B cell (primary cell): ENCODE measurements around the gene GPLD1. TPM values are rescaled to one million over a fixed set of nuclear protein-coding genes. Genes with fewer than 3 reads are reported as not detected.

Experiments used
- ATAC-seq: fragments of 200-7000 bp; cut with Tn5 transposase; one replicate; pipeline ENCODE4 v1.10.0; 2021; ENCODE audit warnings: low read depth, mild to moderate bottlenecking, moderate number of reproducible peaks, moderate library complexity
- CTCF ChIA-PET: fragments of 350-600 bp; sonication (Branson Sonifier 250); formaldehyde crosslinking; loops from one replicate; lab custom pipeline; 2021; ENCODE audit warnings: antibody characterized with exemption, inconsistent platforms; lab: Charles Lee
- POLR2A ChIA-PET: fragments of 350-600 bp; sonication (Branson Sonifier 250); formaldehyde crosslinking; loops from one replicate; lab custom pipeline; 2021; ENCODE audit warnings: antibody characterized with exemption; lab: Charles Lee
- DNase-seq: peaks from one replicate; pipeline ENCODE4 v3.0.0; 2013
- H2AFZ ChIP-seq: 2 replicates; pipeline ENCODE4 v1.6.1; 2012; ENCODE audit warnings: mild to moderate bottlenecking, low read depth, low read length; ENCODE audit not compliant: insufficient read depth, poor library complexity, severe bottlenecking
- H3K27ac ChIP-seq, 2 donors: 1 replicate in 1 of 2; 2 replicates in 1 of 2; pipeline ENCODE4 v1.5.1; 2012 to 2013; ENCODE audit warnings: low read length in 2 of 2, mild to moderate bottlenecking in 2 of 2, moderate library complexity in 1 of 2
- H3K27me3 ChIP-seq, 4 experiments: fragments of 200-600 bp in 1 of 4; sonication (generic) in 1 of 4; replicated peaks in 1 of 4; 1 replicate in 2 of 4; 2 replicates in 2 of 4; pipeline versions ENCODE4 v1.6.1 to v1.7.0; 2013 to 2016; ENCODE audit warnings: low read length in 3 of 4, mild to moderate bottlenecking in 2 of 4, mixed read lengths in 1 of 4, moderate library complexity in 1 of 4; ENCODE audit not compliant: insufficient read depth in 4 of 4, control insufficient read depth in 3 of 4; ENCODE audit errors: control extremely low read depth in 1 of 4
- H3K36me3 ChIP-seq, 2 experiments: replicated peaks in 1 of 2; 1 replicate in 1 of 2; 2 replicates in 1 of 2; pipeline versions ENCODE4 v1.6.1 to v1.7.1; 2013; ENCODE audit warnings: low read length in 1 of 2; ENCODE audit not compliant: insufficient read depth in 2 of 2, control insufficient read depth in 1 of 2; ENCODE audit errors: control extremely low read depth in 1 of 2, extremely low read depth in 1 of 2
- H3K4me1 ChIP-seq, 2 donors: fragments of 200-600 bp in 1 of 2; sonication (generic) in 1 of 2; 1 replicate in 1 of 2; 2 replicates in 1 of 2; pipeline versions ENCODE4 v1.5.1 to v1.6.1; 2013 to 2017; ENCODE audit warnings: low read length in 2 of 2; ENCODE audit not compliant: control insufficient read depth in 2 of 2, insufficient read depth in 2 of 2
- H3K4me2 ChIP-seq: replicated peaks from 2 replicates; pipeline ENCODE3; 2012; ENCODE audit warnings: mild to moderate bottlenecking, low read depth, low read length; ENCODE audit not compliant: poor library complexity, severe bottlenecking
- H3K4me3 ChIP-seq, 5 experiments: fragments of 200-600 bp in 1 of 5; sonication (generic) in 1 of 5; 1 replicate in 3 of 5; 2 replicates in 2 of 5; pipeline versions ENCODE4 v1.5.1 to v1.7.0; 2011 to 2016; ENCODE audit warnings: low read length in 4 of 5, mild to moderate bottlenecking in 4 of 5, low read depth in 2 of 5, control low read depth in 1 of 5, moderate library complexity in 1 of 5; ENCODE audit not compliant: insufficient read depth in 1 of 5; ENCODE audit errors: control extremely low read depth in 1 of 5, extremely low read depth in 1 of 5
- H3K79me2 ChIP-seq: fragments of 200-600 bp; sonication (generic); one replicate; pipeline ENCODE4 v1.6.0; 2016; ENCODE audit warnings: low read length; ENCODE audit not compliant: control insufficient read depth, insufficient read depth
- H3K9ac ChIP-seq: fragments of 200-600 bp; sonication (generic); 2 replicates; pipeline ENCODE4 v1.6.1; 2017; ENCODE audit warnings: mild to moderate bottlenecking, low read length, moderate library complexity
- H3K9me3 ChIP-seq, 3 donors: one replicate each; pipeline versions ENCODE4 v1.6.1 to v1.7.1; 2013; ENCODE audit warnings: low read length in 2 of 3; ENCODE audit not compliant: control insufficient read depth in 2 of 3, insufficient read depth in 1 of 3; ENCODE audit errors: control extremely low read depth in 1 of 3
- H4K20me1 ChIP-seq: 2 replicates; pipeline ENCODE4 v1.6.0; 2012; ENCODE audit warnings: mild to moderate bottlenecking, low read length; ENCODE audit not compliant: insufficient read depth, control insufficient read depth, poor library complexity, severe bottlenecking
- H3K27ac Mint-ChIP-seq: one replicate; pipeline ENCODE4 v1.8.0; 2021; ENCODE audit warnings: mixed read lengths
- H3K27me3 Mint-ChIP-seq: one replicate; pipeline ENCODE4 v1.8.0; 2021; ENCODE audit warnings: mixed read lengths
- H3K4me1 Mint-ChIP-seq: one replicate; pipeline ENCODE4 v1.8.0; 2021; ENCODE audit warnings: mixed read lengths
- H3K4me3 Mint-ChIP-seq: one replicate; pipeline ENCODE4 v1.8.0; 2021; ENCODE audit warnings: mixed read lengths
- H3K9me3 Mint-ChIP-seq: one replicate; pipeline ENCODE4 v1.8.0; 2022; ENCODE audit warnings: mixed read lengths; ENCODE audit not compliant: insufficient read depth
- CTCF ChIP-seq: fragments of 200-600 bp; IDR thresholded peaks from one replicate; pipeline ENCODE4 v1.8.0; 2022; ENCODE audit warnings: antibody characterized with exemption, mild to moderate bottlenecking
- EZH2 ChIP-seq: IDR thresholded peaks from 2 replicates; pipeline ENCODE4 v1.6.1; 2012; ENCODE audit warnings: borderline replicate concordance, low read depth, mild to moderate bottlenecking, moderate library complexity, low read length; ENCODE audit not compliant: insufficient read depth, poor library complexity, severe bottlenecking
- WGBS: methylation state at CpG from one replicate; pipeline ENCODE4 v1.1.5; 2013; ENCODE audit warnings: missing lambda C conversion rate; ENCODE audit not compliant: insufficient coverage; 5-methylcytosine and 5-hydroxymethylcytosine counted together
- intact Hi-C: fragments of 100-400 bp; cut with micrococcal nuclease; formaldehyde crosslinking; loops from one replicate; pipeline ENCODE4 v1.10.0; 2022
- polyA plus RNA-seq: library from polyadenylated mRNA; depleted of rRNA; stranded (reverse); fragments of >200 nt; gene quantifications from 2 replicates; pipeline ENCODE4 v1.2.3, GENCODE V29; 2012
- total RNA-seq, 2 donors: library from RNA; stranded (reverse); fragments of 120-200 nt in 1 of 2; gene quantifications; 1 replicate in 1 of 2; 2 replicates in 1 of 2; pipeline versions ENCODE4 v1.2.3 to v1.2.4, GENCODE V29; 2013 to 2022

The GPLD1 gene
- total and polyA plus RNA-seq, 2 donors (not counting 1 experiment from before 2014, with no cell fraction given), result 1.9 to 7.0 TPM

- Histone ChIP-seq H3K27me3 (peaks cover 0 to 4% (median 0%) of the 10 kb centered on the region in 4 experiments), H2AFZ (no peak overlapping the region), H4K20me1 (no peaks in the 10 kb centered on the region), H3K27ac (no peak overlapping the region), H3K9ac (no peak overlapping the region), H3K9me3 (no peaks in the 10 kb centered on the region), H3K4me2 (no peak overlapping the region), H3K4me3 (no peak overlapping the region), H3K36me3 (no peaks in the 10 kb centered on the region), H3K4me1 (no peaks in the 10 kb centered on the region), H3K79me2 (no peaks in the 10 kb centered on the region)
- CTCF ChIA-PET, result no interaction called here
- Mint-ChIP-seq H3K4me1 (no peaks in the 10 kb centered on the region), H3K9me3 (no peaks in the 10 kb centered on the region), H3K27ac (no peak overlapping the region), H3K4me3 (no peak overlapping the region), H3K27me3 (peaks cover 4% of the 10 kb centered on the region)
- no peak for DNase-seq
- intact Hi-C loops, result no loop called here
- POLR2A ChIA-PET, result no interaction called here
- no peak for TF ChIP-seq EZH2
- no peak for TF ChIP-seq CTCF
- 80% methylated on average over 1 of the region's 1 CpG for WGBS
- ATAC-seq, result no peak
Observed at GRCh38 chr6:24378473-24379097, 110.8 kb downstream of the GPLD1 start.

Other genes starting within 250 kb of the GPLD1 start
- not detected in 2 replicates for gene DCDC2, start 131.5 kb downstream of the GPLD1 start, total RNA-seq
- gene DCDC2, start 131.5 kb downstream of the GPLD1 start, polyA plus RNA-seq, result not detected in 2 replicates
- 25.5 and 26.7 TPM in 2 replicates for gene MRS2, start 86.6 kb downstream of the GPLD1 start, total RNA-seq
- 15.8 and 16.0 TPM in 2 replicates for gene MRS2, start 86.6 kb downstream of the GPLD1 start, polyA plus RNA-seq
- 26.3 and 28.3 TPM in 2 replicates for gene ALDH5A1, start 5.4 kb upstream of the GPLD1 start, total RNA-seq
- 5.4 and 5.7 TPM in 2 replicates for gene ALDH5A1, start 5.4 kb upstream of the GPLD1 start, polyA plus RNA-seq
- gene KIAA0319, start 156.6 kb upstream of the GPLD1 start, total RNA-seq, result 1.2 and 1.3 TPM in 2 replicates
- 0.37 and 0.67 TPM in 2 replicates for gene KIAA0319, start 156.6 kb upstream of the GPLD1 start, polyA plus RNA-seq
- gene TDP2, start 177.3 kb upstream of the GPLD1 start, total RNA-seq, result 63.5 and 68.1 TPM in 2 replicates
- gene TDP2, start 177.3 kb upstream of the GPLD1 start, polyA plus RNA-seq, result 19.4 and 25.1 TPM in 2 replicates
- gene ACOT13, start 177.5 kb upstream of the GPLD1 start, total RNA-seq, result 5.7 and 6.6 TPM in 2 replicates
- 3.6 and 3.9 TPM in 2 replicates for gene ACOT13, start 177.5 kb upstream of the GPLD1 start, polyA plus RNA-seq
- 143 and 146 TPM in 2 replicates for gene C6orf62, start 229.6 kb upstream of the GPLD1 start, total RNA-seq
- 53.1 and 69.2 TPM in 2 replicates for gene C6orf62, start 229.6 kb upstream of the GPLD1 start, polyA plus RNA-seq